ENCODE results near the gene OR4M2. TPM values are rescaled to one million over a fixed set of nuclear protein-coding genes. Genes with fewer than 3 reads are reported as not detected.

OR4M2 gene, protein sequence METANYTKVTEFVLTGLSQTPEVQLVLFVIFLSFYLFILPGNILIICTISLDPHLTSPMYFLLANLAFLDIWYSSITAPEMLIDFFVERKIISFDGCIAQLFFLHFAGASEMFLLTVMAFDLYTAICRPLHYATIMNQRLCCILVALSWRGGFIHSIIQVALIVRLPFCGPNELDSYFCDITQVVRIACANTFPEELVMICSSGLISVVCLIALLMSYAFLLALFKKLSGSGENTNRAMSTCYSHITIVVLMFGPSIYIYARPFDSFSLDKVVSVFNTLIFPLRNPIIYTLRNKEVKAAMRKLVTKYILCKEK
- not detected in 2 replicates for total RNA-seq

DNA sequence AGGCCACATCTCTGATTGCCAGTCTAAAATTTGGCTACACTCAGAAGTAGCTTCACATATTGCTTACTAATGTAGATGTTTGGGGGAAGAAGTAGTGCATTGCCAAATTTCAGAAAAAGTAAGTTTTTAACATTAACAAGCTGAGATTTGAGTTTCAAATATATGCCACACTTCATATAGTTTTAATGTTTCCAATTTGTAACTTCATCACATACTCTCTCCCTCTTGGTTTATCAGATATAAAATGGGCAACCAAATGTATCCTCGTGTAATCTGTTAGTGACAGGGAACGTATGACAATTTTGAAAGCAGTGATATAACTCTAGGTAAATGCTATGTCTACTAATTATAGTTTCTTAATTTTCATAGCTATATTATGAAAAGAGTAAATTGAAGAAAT lies at the start of gene OR4M2:
TSS of gene OR4M2 (plus strand) at position 301 of the 400 bp plus-strand sequence. CDS start at position 399, 98 bp downstream.

Other genes with a start within 250 kb of the OR4M2 start
- gene POTEB, start 202.8 kb upstream of the OR4M2 start, total RNA-seq, result not detected in 2 replicates